ENCODE measurements around the gene CLEC17A.
"Not testable (repeated sequence)": the region's sequence is repeated elsewhere in the genome, so short reads cannot be mapped to it uniquely, and the experiment has no call there.

Gene CLEC17A

GRCh38 chr19:14559916-14560775 lies 22.7 kb upstream of the CLEC17A start:
- no peak for DNase-seq

- DNase-seq, result no peak
Observed at GRCh38 chr19:14560776-14561108, 22.1 kb upstream of the CLEC17A start.

- no peak for DNase-seq
Observed at GRCh38 chr19:14561249-14561648, 21.6 kb upstream of the CLEC17A start.

- DNase-seq, result no peak
Observed at GRCh38 chr19:14561847-14562351, 21.0 kb upstream of the CLEC17A start.

- no peak for DNase-seq
Observed at GRCh38 chr19:14562660-14563589, 20.0 kb upstream of the CLEC17A start.

- DNase-seq, result no peak
Observed at GRCh38 chr19:14563590-14563926, 19.3 kb upstream of the CLEC17A start.

- DNase-seq, result no peak
Observed at GRCh38 chr19:14563989-14564651, 18.8 kb upstream of the CLEC17A start.

GRCh38 chr19:14564652-14565297 lies 18.1 kb upstream of the CLEC17A start:
- not testable (repeated sequence) for DNase-seq

- DNase-seq, result no peak
Observed at GRCh38 chr19:14565298-14565679, 17.6 kb upstream of the CLEC17A start.

- DNase-seq, result no peak
Observed at GRCh38 chr19:14565765-14566711, 16.8 kb upstream of the CLEC17A start.

GRCh38 chr19:14566712-14567077 lies 16.2 kb upstream of the CLEC17A start:
- DNase-seq, result no peak

GRCh38 chr19:14567079-14567478 lies 15.8 kb upstream of the CLEC17A start:
- DNase-seq, result no peak

GRCh38 chr19:14570864-14571527 lies 11.9 kb upstream of the CLEC17A start:
- no peak for DNase-seq

- DNase-seq, result peak; percentile 84
Observed at GRCh38 chr19:14571695-14572490, 11.0 kb upstream of the CLEC17A start, which contains the start of gene NDUFB7. Gene NDUFB7, minus strand, starts transcription at chr19:14572066. Its CDS starts 66 bp downstream, at chr19:14572000.

- no peak for DNase-seq
Observed at GRCh38 chr19:14575428-14575980, 7.4 kb upstream of the CLEC17A start.

- DNase-seq, result no peak
Observed at GRCh38 chr19:14576363-14576762, 6.5 kb upstream of the CLEC17A start.

GRCh38 chr19:14577264-14577663 lies 5.6 kb upstream of the CLEC17A start:
- DNase-seq, result no peak

GRCh38 chr19:14577885-14578427 lies 4.9 kb upstream of the CLEC17A start:
- no peak for DNase-seq

GRCh38 chr19:14580623-14581237 lies 2.2 kb upstream of the CLEC17A start:
- DNase-seq, result no peak

All from KG1 (cell line).